Measurements from ENCODE around the gene MAML2.
A peak's percentile ranks its signal among the peaks of the same experiment; 100 is the strongest.

Gene MAML2

DNA sequence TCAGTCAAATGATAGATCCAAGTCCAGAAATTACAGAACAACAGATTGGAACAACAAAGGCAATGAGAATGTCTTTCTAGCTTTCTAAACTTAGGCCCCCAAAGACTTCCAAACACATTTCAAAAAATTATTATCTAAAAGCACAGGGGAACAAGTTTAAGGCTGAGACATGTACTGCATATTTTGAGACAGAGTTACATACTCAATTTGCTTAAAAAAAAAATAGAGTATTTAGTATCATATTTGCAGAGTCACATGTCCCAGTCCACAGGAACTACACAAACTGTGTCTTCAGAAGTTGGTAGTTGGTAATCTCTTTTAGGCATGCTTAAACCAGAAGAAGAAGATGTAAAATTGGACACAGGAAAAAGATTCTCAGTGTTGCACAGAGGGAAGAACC lies 127.2 kb downstream of the MAML2 start:
- Histone ChIP-seq H4K20me1 (ENCODE audit: insufficient read depth, low read length) (no peaks in the 10 kb centered on the region), H3K36me3 (replicated peaks; ENCODE audit: insufficient read depth, low read length) (no peaks in the 10 kb centered on the region), H2AFZ (ENCODE audit: low read length) (no peak overlapping the region), H3F3A (ENCODE audit: insufficient read depth, low read length) (peaks cover 53% of the 10 kb centered on the region), H3K79me2 (ENCODE audit: low read length) (peaks cover 66% of the 10 kb centered on the region), H3K9me3 (replicated peaks; ENCODE audit: insufficient read depth, low read length) (no peaks in the 10 kb centered on the region), H3K27ac (ENCODE audit: low read length) (peak overlapping the region; percentile 90), H3K4me2 (ENCODE audit: low read depth, low read length) (peak overlapping the region; percentile 69), H3K9me2 (replicated peaks; ENCODE audit: insufficient read depth, low read length) (no peaks in the 10 kb centered on the region), H3K4me1 (ENCODE audit: low read length) (peaks cover 68% of the 10 kb centered on the region), H3K4me3 (ENCODE audit: low read length) (peak overlapping the region; percentile 0; the same call in 1 of the 2 replicates), H3K9ac (ENCODE audit: low read length) (peak overlapping the region; percentile 30; the same call in 1 of the 2 replicates), H3K27me3 (replicated peaks; ENCODE audit: insufficient read depth, low read length) (no peaks in the 10 kb centered on the region)
- TF ChIP-seq, protein P1, sequence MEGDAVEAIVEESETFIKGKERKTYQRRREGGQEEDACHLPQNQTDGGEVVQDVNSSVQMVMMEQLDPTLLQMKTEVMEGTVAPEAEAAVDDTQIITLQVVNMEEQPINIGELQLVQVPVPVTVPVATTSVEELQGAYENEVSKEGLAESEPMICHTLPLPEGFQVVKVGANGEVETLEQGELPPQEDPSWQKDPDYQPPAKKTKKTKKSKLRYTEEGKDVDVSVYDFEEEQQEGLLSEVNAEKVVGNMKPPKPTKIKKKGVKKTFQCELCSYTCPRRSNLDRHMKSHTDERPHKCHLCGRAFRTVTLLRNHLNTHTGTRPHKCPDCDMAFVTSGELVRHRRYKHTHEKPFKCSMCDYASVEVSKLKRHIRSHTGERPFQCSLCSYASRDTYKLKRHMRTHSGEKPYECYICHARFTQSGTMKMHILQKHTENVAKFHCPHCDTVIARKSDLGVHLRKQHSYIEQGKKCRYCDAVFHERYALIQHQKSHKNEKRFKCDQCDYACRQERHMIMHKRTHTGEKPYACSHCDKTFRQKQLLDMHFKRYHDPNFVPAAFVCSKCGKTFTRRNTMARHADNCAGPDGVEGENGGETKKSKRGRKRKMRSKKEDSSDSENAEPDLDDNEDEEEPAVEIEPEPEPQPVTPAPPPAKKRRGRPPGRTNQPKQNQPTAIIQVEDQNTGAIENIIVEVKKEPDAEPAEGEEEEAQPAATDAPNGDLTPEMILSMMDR (IDR thresholded peaks at IDR 0.05; ENCODE audit: low read length), result no peak
- TF ChIP-seq EZH2phosphoT487 (IDR thresholded peaks at IDR 0.05; ENCODE audit: low read length) (no peak), EZH2 (optimal IDR thresholded peaks at IDR 0.05; ENCODE audit: low read depth, low read length) (no peak)
- DNase-seq, result peak; percentile 20

DNA sequence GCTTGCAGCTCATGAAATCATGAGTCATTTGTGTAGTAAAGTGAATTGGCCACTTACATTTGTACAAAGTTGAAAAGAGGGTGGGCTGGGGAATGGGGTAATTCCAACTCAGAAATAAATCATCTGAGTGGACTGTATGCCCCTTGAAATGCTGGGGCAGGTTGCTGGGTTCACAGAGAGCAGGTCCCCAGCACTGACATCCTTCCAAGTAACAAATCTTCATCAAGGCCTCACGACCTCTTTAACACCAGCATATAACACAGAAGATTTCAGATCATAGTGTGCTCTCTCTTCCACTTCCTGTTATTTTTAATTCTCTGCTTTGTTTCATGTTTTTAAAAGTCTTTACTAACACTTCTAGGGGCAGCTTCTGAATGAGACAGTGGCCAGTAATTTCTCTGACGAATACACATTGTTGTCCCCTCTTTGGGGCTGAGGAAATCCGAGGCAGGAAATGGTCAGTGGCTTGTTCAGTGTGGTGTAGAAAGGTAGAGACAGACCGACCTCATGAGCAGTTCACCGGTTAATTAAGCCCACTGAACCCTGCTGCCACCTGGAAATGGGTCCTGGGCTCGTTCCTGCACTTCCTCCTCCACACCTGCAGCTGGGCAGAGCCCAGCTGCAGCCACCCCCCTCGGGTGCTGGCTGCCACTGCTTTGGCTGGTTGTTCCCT lies 127.7 kb downstream of the MAML2 start:
- H3K9me3 ChIP-seq (replicated peaks; ENCODE audit: insufficient read depth, low read length), result no peaks in the 10 kb centered on the region
- DNase-seq, result peak; percentile 86
- H2AFZ ChIP-seq (ENCODE audit: low read length), result no peak overlapping the region
- H3K27me3 ChIP-seq (replicated peaks; ENCODE audit: insufficient read depth, low read length), result no peaks in the 10 kb centered on the region
- no peaks in the 10 kb centered on the region for H3K9me2 ChIP-seq (replicated peaks; ENCODE audit: insufficient read depth, low read length)
- no peaks in the 10 kb centered on the region for H3K36me3 ChIP-seq (replicated peaks; ENCODE audit: insufficient read depth, low read length)
- H3K4me1 ChIP-seq (ENCODE audit: low read length), result peaks cover 69% of the 10 kb centered on the region
- peaks cover 53% of the 10 kb centered on the region for H3F3A ChIP-seq (ENCODE audit: insufficient read depth, low read length)
- H3K79me2 ChIP-seq (ENCODE audit: low read length), result peaks cover 67% of the 10 kb centered on the region
- H4K20me1 ChIP-seq (ENCODE audit: insufficient read depth, low read length), result no peaks in the 10 kb centered on the region
- H3K4me3 ChIP-seq (ENCODE audit: low read length), result peak overlapping the region; percentile 28; the same call in 1 of the 2 replicates
- H3K9ac ChIP-seq (ENCODE audit: low read length), result peak overlapping the region; percentile 30
- peak overlapping the region; percentile 69 for H3K4me2 ChIP-seq (ENCODE audit: low read depth, low read length)
- peak overlapping the region; percentile 90 for H3K27ac ChIP-seq (ENCODE audit: low read length)
- no peak for TF ChIP-seq EZH2 (optimal IDR thresholded peaks at IDR 0.05; ENCODE audit: low read depth, low read length)
- no peak for TF ChIP-seq EZH2phosphoT487 (IDR thresholded peaks at IDR 0.05; ENCODE audit: low read length)
- TF ChIP-seq, protein P1 (IDR thresholded peaks at IDR 0.05; ENCODE audit: low read length), result no peak

DNA sequence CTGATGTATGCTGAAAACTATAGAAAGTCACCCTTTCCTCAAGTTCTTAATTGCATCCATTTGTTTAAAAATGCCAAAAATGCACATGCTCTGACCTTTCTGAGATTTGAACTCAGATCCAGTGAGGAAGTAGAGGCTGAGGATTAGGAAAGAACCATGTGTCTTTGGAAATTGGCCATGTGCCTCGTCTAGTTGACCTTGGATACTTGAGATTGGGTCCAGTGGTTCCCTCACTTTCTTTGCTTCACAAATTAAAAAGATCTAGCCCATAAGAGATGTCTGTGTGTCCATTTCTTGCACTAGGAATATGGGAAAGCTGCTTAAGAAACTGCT lies 128.3 kb downstream of the MAML2 start:
- Histone ChIP-seq H3K36me3 (replicated peaks; ENCODE audit: insufficient read depth, low read length) (no peaks in the 10 kb centered on the region), H3K79me2 (ENCODE audit: low read length) (peaks cover 64% of the 10 kb centered on the region), H3K4me3 (ENCODE audit: low read length) (peak overlapping the region; percentile 28; the same call in 1 of the 2 replicates), H3F3A (ENCODE audit: insufficient read depth, low read length) (peaks cover 53% of the 10 kb centered on the region), H3K4me1 (ENCODE audit: low read length) (peaks cover 69% of the 10 kb centered on the region), H3K27me3 (replicated peaks; ENCODE audit: insufficient read depth, low read length) (no peaks in the 10 kb centered on the region), H3K9me2 (replicated peaks; ENCODE audit: insufficient read depth, low read length) (no peaks in the 10 kb centered on the region), H3K4me2 (ENCODE audit: low read depth, low read length) (peak overlapping the region; percentile 69), H3K9ac (ENCODE audit: low read length) (peak overlapping the region; percentile 30; the same call in 1 of the 2 replicates), H3K9me3 (replicated peaks; ENCODE audit: insufficient read depth, low read length) (no peaks in the 10 kb centered on the region), H3K27ac (ENCODE audit: low read length) (peak overlapping the region; percentile 90), H4K20me1 (ENCODE audit: insufficient read depth, low read length) (no peaks in the 10 kb centered on the region), H2AFZ (ENCODE audit: low read length) (no peak overlapping the region)
- no peak for DNase-seq
- TF ChIP-seq EZH2phosphoT487 (IDR thresholded peaks at IDR 0.05; ENCODE audit: low read length) (no peak), EZH2 (optimal IDR thresholded peaks at IDR 0.05; ENCODE audit: low read depth, low read length) (no peak)
- TF ChIP-seq, protein P1 (IDR thresholded peaks at IDR 0.05; ENCODE audit: low read length), result no peak

Data from MM.1S (cell line).